A673 (cell line): Measurements from ENCODE around the gene CPED1.

Experiments
- EZH2 ChIP-seq: fragments of 200-600 bp; sonication (generic); IDR thresholded peaks from 2 replicates; pipeline ENCODE4 v1.6.1; 2017; ENCODE audit warnings: borderline replicate concordance, low read depth, mild to moderate bottlenecking, mixed read lengths, antibody characterized with exemption, low read length; ENCODE audit not compliant: poor library complexity, severe bottlenecking
- TF ChIP-seq, protein P1 (sequence below): fragments of 300-800, 200-600 bp; sonication (generic); conservative IDR thresholded peaks from 2 replicates; pipeline ENCODE4 v1.5.1; 2017; ENCODE audit warnings: low read depth, mild to moderate bottlenecking, antibody characterized with exemption, low read length, moderate library complexity, mixed read lengths

DNA sequence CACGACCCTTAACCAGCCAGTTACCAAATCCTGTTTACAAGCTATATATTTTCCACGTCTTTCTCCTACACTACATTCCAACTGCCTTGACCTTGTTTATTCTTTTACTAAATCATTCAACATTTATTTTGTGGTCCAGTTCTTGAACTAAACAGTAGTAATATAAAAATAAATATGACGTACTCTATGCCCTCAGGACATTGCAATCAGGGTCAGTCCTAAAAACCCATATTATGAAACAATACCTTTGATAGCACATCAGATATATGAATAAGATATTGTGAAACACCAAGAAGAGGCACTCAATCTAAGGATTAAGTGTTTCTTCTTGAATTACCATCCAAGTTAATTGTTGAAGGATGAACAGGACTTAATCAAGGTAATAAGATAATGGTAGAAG, 287.8 kb downstream of the CPED1 start:
- TF ChIP-seq, protein P1, sequence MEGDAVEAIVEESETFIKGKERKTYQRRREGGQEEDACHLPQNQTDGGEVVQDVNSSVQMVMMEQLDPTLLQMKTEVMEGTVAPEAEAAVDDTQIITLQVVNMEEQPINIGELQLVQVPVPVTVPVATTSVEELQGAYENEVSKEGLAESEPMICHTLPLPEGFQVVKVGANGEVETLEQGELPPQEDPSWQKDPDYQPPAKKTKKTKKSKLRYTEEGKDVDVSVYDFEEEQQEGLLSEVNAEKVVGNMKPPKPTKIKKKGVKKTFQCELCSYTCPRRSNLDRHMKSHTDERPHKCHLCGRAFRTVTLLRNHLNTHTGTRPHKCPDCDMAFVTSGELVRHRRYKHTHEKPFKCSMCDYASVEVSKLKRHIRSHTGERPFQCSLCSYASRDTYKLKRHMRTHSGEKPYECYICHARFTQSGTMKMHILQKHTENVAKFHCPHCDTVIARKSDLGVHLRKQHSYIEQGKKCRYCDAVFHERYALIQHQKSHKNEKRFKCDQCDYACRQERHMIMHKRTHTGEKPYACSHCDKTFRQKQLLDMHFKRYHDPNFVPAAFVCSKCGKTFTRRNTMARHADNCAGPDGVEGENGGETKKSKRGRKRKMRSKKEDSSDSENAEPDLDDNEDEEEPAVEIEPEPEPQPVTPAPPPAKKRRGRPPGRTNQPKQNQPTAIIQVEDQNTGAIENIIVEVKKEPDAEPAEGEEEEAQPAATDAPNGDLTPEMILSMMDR: no peak
- TF ChIP-seq EZH2: no peak
